ENCODE measurements around the gene ASPA.
A peak's percentile ranks its signal among the peaks of the same experiment; 100 is the strongest.

DNA sequence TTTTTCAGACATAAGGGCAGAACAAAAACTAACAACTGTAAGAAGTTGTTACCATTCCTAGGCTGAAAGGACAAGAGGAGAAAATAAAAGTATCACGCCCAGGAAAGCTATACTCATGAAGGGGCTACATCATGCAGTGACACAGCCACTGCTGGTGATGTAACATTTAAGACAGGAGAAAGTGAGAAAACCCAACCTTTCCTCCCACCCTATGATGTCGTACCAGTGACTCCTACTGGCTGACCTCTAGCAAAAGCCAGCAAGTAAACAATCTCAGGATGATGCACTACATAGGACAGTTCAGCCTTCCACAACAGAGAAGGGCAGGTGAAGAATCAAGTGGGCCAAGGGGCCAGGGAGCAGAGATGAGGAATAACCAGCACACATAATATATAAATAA is 28.2 kb upstream of the ASPA start:
- peak; percentile 64 for TF ChIP-seq CTCF (IDR thresholded peaks at IDR 0.05; ENCODE audit: low read depth, low read length, poor library complexity, severe bottlenecking)
- no peak for TF ChIP-seq EZH2phosphoT487 (IDR thresholded peaks at IDR 0.05; ENCODE audit: borderline replicate concordance, low read length)
